ENCODE measurements around the gene C3orf22.

The C3orf22 gene

DNA sequence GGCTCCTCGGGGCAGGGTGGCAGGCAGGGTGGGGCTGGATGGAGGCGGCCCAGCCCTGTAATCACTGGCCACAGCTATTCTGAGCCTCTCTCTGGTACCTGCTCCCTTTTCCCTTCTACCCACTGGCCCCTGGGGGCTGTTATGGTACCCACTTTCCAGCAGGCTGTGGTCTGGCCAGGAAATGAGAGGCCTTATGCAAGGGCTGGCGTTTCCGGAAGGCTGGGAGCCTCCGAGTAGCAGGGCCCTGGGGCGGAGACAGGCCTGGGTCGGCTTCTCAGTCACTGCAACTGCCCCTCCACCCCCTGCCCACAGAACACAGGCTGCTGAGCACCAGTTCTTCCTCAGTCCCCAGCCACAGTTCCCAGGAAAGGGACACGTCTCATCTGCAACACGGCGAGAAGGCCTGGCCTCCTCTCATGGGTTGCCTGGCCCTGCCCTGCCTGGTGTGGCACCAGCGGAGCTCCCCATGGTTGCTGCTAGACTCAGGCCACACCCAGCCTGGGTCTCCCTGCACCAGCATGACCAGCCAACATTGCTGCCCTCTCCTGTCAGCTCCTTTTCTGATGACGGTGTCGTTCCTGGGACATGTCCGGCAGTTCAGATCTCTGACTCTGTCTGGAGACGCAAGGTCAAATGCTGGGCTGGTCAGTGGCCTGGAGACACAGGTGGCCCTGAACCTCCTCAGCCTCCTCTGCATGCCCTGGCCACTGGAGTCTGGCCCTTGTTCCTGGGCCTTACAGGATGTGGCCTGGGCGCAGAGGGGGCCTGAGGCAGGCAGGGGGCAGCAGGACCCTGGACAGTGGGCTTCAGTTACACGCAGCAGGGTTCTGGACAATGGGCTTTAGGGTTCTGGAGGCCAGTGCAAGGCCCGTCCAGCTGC, 28.3 kb downstream of the C3orf22 start:
- H3K4me3 ChIP-seq (ENCODE audit: low read depth in 1 of 2, low read length in 2 of 2): no peak overlapping the region
- no peak overlapping the region for H3K9ac ChIP-seq (ENCODE audit: low read depth, low read length)
- peaks cover 3% of the 10 kb centered on the region for H3K27me3 ChIP-seq (ENCODE audit: insufficient read depth, low read length, poor library complexity)
- H3K4me2 ChIP-seq (ENCODE audit: insufficient read depth, low read length): no peak overlapping the region
- H3K4me1 ChIP-seq (ENCODE audit: insufficient read depth, low read length): no peaks in the 10 kb centered on the region
- H3K9me3 ChIP-seq (ENCODE audit: insufficient read depth, low read length, severe bottlenecking): no peaks in the 10 kb centered on the region
- H4K20me1 ChIP-seq (ENCODE audit: insufficient read depth, low read length): no peaks in the 10 kb centered on the region
- ATAC-seq (ENCODE audit: insufficient read depth, low read depth): no peak
- H3K27ac ChIP-seq (ENCODE audit: low read length): no peak overlapping the region
- H3K36me3 ChIP-seq (ENCODE audit: insufficient read depth, low read length): no peaks in the 10 kb centered on the region
- TF ChIP-seq EZH2 (IDR thresholded peaks at IDR 0.05; ENCODE audit: borderline replicate concordance, low read depth, low read length, severe bottlenecking): no peak
- TF ChIP-seq, protein P1, sequence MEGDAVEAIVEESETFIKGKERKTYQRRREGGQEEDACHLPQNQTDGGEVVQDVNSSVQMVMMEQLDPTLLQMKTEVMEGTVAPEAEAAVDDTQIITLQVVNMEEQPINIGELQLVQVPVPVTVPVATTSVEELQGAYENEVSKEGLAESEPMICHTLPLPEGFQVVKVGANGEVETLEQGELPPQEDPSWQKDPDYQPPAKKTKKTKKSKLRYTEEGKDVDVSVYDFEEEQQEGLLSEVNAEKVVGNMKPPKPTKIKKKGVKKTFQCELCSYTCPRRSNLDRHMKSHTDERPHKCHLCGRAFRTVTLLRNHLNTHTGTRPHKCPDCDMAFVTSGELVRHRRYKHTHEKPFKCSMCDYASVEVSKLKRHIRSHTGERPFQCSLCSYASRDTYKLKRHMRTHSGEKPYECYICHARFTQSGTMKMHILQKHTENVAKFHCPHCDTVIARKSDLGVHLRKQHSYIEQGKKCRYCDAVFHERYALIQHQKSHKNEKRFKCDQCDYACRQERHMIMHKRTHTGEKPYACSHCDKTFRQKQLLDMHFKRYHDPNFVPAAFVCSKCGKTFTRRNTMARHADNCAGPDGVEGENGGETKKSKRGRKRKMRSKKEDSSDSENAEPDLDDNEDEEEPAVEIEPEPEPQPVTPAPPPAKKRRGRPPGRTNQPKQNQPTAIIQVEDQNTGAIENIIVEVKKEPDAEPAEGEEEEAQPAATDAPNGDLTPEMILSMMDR (IDR thresholded peaks at IDR 0.05; ENCODE audit: borderline replicate concordance, extremely low read depth, low read length, poor library complexity, severe bottlenecking): no peak
- DNase-seq: no peak
- no peaks in the 10 kb centered on the region for H3K79me2 ChIP-seq (ENCODE audit: insufficient read depth, low read length)
- H2AFZ ChIP-seq (ENCODE audit: low read depth, low read length): no peak overlapping the region

DNA sequence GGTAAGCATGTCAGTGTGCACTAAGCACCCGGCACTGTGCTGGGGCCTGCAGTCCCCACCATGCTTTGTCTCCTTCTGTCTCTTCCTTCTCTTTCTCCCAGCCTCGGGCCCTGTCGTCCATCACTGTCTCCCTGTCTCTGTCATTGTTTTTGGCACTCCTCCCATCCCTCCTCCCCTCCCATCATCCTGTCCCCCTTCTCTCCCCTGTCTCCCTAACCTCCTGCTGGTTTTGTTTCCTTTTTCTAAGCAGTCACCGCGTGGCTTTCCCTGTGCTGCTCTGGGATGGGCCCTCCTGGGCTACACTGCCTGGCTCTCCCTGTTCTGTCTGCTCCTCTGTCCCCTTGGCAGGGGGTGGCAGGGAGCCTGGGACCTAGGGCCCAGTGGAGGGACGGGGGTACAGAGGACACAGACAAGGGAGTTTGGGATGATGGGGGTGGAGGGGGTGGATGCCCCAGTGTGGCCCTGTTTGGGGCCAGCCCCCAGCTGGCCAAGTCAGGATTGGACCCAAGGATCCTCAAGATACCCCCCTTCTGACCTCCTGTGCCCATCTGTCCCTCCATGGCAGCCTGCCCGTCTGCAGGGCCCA, 29.1 kb downstream of the C3orf22 start:
- DNase-seq (no peak), ATAC-seq (ENCODE audit: insufficient read depth, low read depth) (no peak)
- Histone ChIP-seq H3K36me3 (ENCODE audit: insufficient read depth, low read length) (no peaks in the 10 kb centered on the region), H3K27me3 (ENCODE audit: insufficient read depth, low read length, poor library complexity) (peaks cover 3% of the 10 kb centered on the region), H2AFZ (ENCODE audit: low read depth, low read length) (no peak overlapping the region), H3K4me1 (ENCODE audit: insufficient read depth, low read length) (no peaks in the 10 kb centered on the region), H4K20me1 (ENCODE audit: insufficient read depth, low read length) (no peaks in the 10 kb centered on the region), H3K9ac (ENCODE audit: low read depth, low read length) (no peak overlapping the region), H3K9me3 (ENCODE audit: insufficient read depth, low read length, severe bottlenecking) (no peaks in the 10 kb centered on the region), H3K27ac (ENCODE audit: low read length) (no peak overlapping the region), H3K4me2 (ENCODE audit: insufficient read depth, low read length) (no peak overlapping the region), H3K4me3 (ENCODE audit: low read depth in 1 of 2, low read length in 2 of 2) (no peak overlapping the region), H3K79me2 (ENCODE audit: insufficient read depth, low read length) (no peaks in the 10 kb centered on the region)
- no peak for TF ChIP-seq EZH2 (IDR thresholded peaks at IDR 0.05; ENCODE audit: borderline replicate concordance, low read depth, low read length, severe bottlenecking)
- TF ChIP-seq, protein P1 (IDR thresholded peaks at IDR 0.05; ENCODE audit: borderline replicate concordance, extremely low read depth, low read length, poor library complexity, severe bottlenecking): no peak

DNA sequence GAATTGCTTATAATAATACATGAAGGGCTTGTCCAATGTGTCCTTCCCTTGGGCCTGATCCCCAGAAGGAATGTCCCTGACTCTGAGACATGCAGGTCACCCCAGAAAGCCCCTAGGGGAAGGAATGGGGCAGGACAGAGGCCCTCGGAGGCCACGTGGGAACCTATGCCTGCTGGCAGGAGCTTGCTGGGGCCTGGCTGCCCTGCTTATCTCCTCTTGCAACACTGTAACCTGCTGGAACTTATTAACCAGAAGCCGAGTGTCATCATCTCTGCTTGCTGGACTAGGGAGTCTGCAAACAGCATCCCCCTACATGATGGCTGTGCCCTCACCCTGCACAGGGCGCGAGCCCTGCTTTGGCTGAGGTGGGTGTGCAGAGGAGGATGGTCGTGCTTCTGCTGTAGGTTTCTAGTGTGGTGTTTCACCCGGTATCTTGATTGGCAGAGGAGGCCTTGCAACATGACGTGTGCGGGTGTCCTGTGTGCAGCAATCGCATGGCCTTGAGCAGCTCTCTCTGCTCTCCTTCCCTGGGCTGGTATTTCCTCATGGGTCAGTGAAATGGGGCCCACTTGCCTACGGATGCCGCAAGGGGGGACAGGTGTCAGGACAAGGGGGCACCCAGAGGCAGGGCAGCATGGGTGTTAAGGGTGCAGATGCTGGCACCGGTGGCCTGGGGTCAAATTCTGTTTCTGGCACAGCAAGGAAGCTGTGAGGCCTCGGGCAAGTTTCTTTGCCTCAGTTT, 29.8 kb downstream of the C3orf22 start:
- H3K9ac ChIP-seq (ENCODE audit: low read depth, low read length): no peak overlapping the region
- no peak overlapping the region for H3K4me3 ChIP-seq (ENCODE audit: low read depth in 1 of 2, low read length in 2 of 2)
- no peaks in the 10 kb centered on the region for H3K79me2 ChIP-seq (ENCODE audit: insufficient read depth, low read length)
- no peak for DNase-seq
- H3K36me3 ChIP-seq (ENCODE audit: insufficient read depth, low read length): no peaks in the 10 kb centered on the region
- ATAC-seq (ENCODE audit: insufficient read depth, low read depth): no peak
- H3K27me3 ChIP-seq (ENCODE audit: insufficient read depth, low read length, poor library complexity): peaks cover 3% of the 10 kb centered on the region
- H3K9me3 ChIP-seq (ENCODE audit: insufficient read depth, low read length, severe bottlenecking): no peaks in the 10 kb centered on the region
- H3K4me2 ChIP-seq (ENCODE audit: insufficient read depth, low read length): no peak overlapping the region
- H3K27ac ChIP-seq (ENCODE audit: low read length): no peak overlapping the region
- no peak overlapping the region for H2AFZ ChIP-seq (ENCODE audit: low read depth, low read length)
- no peaks in the 10 kb centered on the region for H3K4me1 ChIP-seq (ENCODE audit: insufficient read depth, low read length)
- no peak for TF ChIP-seq EZH2 (IDR thresholded peaks at IDR 0.05; ENCODE audit: borderline replicate concordance, low read depth, low read length, severe bottlenecking)
- TF ChIP-seq, protein P1 (IDR thresholded peaks at IDR 0.05; ENCODE audit: borderline replicate concordance, extremely low read depth, low read length, poor library complexity, severe bottlenecking): no peak
- no peaks in the 10 kb centered on the region for H4K20me1 ChIP-seq (ENCODE audit: insufficient read depth, low read length)
